BLaER1 treated with 17β-estradiol and CSF1 and Interleukin-3, amounts not matched to agents 10 nM and 100 nM (cell line): ENCODE measurements around the gene GNL2.
"Not testable (repeated sequence)": the region's sequence is repeated elsewhere in the genome, so short reads cannot be mapped to it uniquely, and the experiment has no call there.

ENCODE experiments used
- H3K27ac ChIP-seq, 11 experiments: shearing (Covaris generic); formaldehyde crosslinking; 2 replicates each; pipeline ENCODE4 v1.8.1; 2022
- H3K27me3 ChIP-seq, 11 experiments: shearing (Covaris generic); formaldehyde crosslinking; 2 replicates each; pipeline ENCODE4 v1.8.1; 2022
- H3K36me3 ChIP-seq, 11 experiments: shearing (Covaris generic); formaldehyde crosslinking; 2 replicates each; pipeline ENCODE4 v1.8.1; 2022
- H3K4me1 ChIP-seq, 10 experiments: shearing (Covaris generic); formaldehyde crosslinking; 2 replicates each; pipeline ENCODE4 v1.8.1; 2022
- H3K4me2 ChIP-seq, 11 experiments: shearing (Covaris generic); formaldehyde crosslinking; 2 replicates each; pipeline ENCODE4 v1.8.1; 2022
- H3K4me3 ChIP-seq, 10 experiments: shearing (Covaris generic); formaldehyde crosslinking; 2 replicates each; pipeline ENCODE4 v1.8.1; 2022
- H3K9ac ChIP-seq, 11 experiments: shearing (Covaris generic); formaldehyde crosslinking; 2 replicates each; pipeline ENCODE4 v1.8.1; 2022
- H3K9me3 ChIP-seq, 11 experiments: shearing (Covaris generic); formaldehyde crosslinking; replicated peaks in 1 of 11; 2 replicates each; pipeline ENCODE4 v1.8.1; 2022
- H4K20me1 ChIP-seq, 11 experiments: shearing (Covaris generic); formaldehyde crosslinking; 2 replicates each; pipeline ENCODE4 v1.8.1; 2022
- Cebpa-rat ChIP-seq, 11 experiments: shearing (Covaris generic); IDR thresholded peaks; 2 replicates each; pipeline ENCODE4 v1.8.1; 2022

Gene GNL2

GRCh38 chr1:37570528-37571334 lies 25.0 kb downstream of the GNL2 start:
- Histone ChIP-seq H3K4me1 (peaks cover 0 to 11% (median 0%) of the 10 kb centered on the region in 10 experiments; a peak in 5 of 20 replicates), H3K27me3 (no peaks in the 10 kb centered on the region), H3K4me3 (no peak overlapping the region), H3K9me3 (no peaks in the 10 kb centered on the region), H3K9ac (no peak overlapping the region), H4K20me1 (peaks cover 0 to 45% (median 8%) of the 10 kb centered on the region in 11 experiments; a peak in 9 of 22 replicates), H3K4me2 (no peak overlapping the region), H3K27ac (no peak overlapping the region), H3K36me3 (peaks cover 99 to 100% (median 100%) of the 10 kb centered on the region in 11 experiments)
- no peak for TF ChIP-seq Cebpa-rat (IDR thresholded peaks at IDR 0.05)

- Histone ChIP-seq H3K4me2 (no peak overlapping the region), H3K4me3 (no peak overlapping the region), H3K9me3 (no peaks in the 10 kb centered on the region), H4K20me1 (peaks cover 0 to 36% (median 2%) of the 10 kb centered on the region in 11 experiments; a peak in 8 of 22 replicates), H3K4me1 (no peaks in the 10 kb centered on the region), H3K9ac (no peak overlapping the region), H3K27ac (no peak overlapping the region), H3K27me3 (no peaks in the 10 kb centered on the region), H3K36me3 (peaks cover 89 to 100% (median 96%) of the 10 kb centered on the region in 11 experiments)
- no peak for TF ChIP-seq Cebpa-rat (IDR thresholded peaks at IDR 0.05)
These were observed 28.7 kb downstream of the GNL2 start for GRCh38 chr1:37567023-37567422.

GRCh38 chr1:37564892-37565291 lies 30.8 kb downstream of the GNL2 start:
- Histone ChIP-seq H3K27ac (no peak overlapping the region), H3K4me2 (no peak overlapping the region), H3K27me3 (no peaks in the 10 kb centered on the region), H3K4me3 (no peak overlapping the region), H3K36me3 (peaks cover 72 to 88% (median 81%) of the 10 kb centered on the region in 11 experiments), H3K9me3 (no peaks in the 10 kb centered on the region), H4K20me1 (peaks cover 0 to 30% (median 2%) of the 10 kb centered on the region in 11 experiments; a peak in 7 of 22 replicates), H3K9ac (no peak overlapping the region), H3K4me1 (no peaks in the 10 kb centered on the region)
- no peak for TF ChIP-seq Cebpa-rat (IDR thresholded peaks at IDR 0.05)

- Histone ChIP-seq H4K20me1 (peaks cover 0 to 22% (median 2%) of the 10 kb centered on the region in 11 experiments; a peak in 6 of 22 replicates), H3K36me3 (peaks cover 52 to 69% (median 62%) of the 10 kb centered on the region in 11 experiments), H3K4me1 (peaks cover 0 to 9% (median 0%) of the 10 kb centered on the region in 10 experiments; a peak in 2 of 20 replicates), H3K9ac (no peak overlapping the region), H3K9me3 (no peaks in the 10 kb centered on the region), H3K4me3 (no peak overlapping the region), H3K4me2 (no peak overlapping the region), H3K27me3 (no peaks in the 10 kb centered on the region), H3K27ac (no peak overlapping the region)
- no peak for TF ChIP-seq Cebpa-rat (IDR thresholded peaks at IDR 0.05)
These were observed 32.8 kb downstream of the GNL2 start for GRCh38 chr1:37562984-37563383.

GRCh38 chr1:37561133-37562132 lies 34.3 kb downstream of the GNL2 start:
- no peaks in the 10 kb centered on the region for H3K9me3 ChIP-seq
- H4K20me1 ChIP-seq = peaks cover 0 to 22% (median 0%) of the 10 kb centered on the region in 11 experiments; a peak in 4 of 22 replicates
- peaks cover 37 to 53% (median 46%) of the 10 kb centered on the region in 11 experiments for H3K36me3 ChIP-seq
- H3K27ac ChIP-seq = no peak overlapping the region
- H3K4me3 ChIP-seq = no peak overlapping the region
- no peak overlapping the region for H3K4me2 ChIP-seq
- H3K4me1 ChIP-seq = peaks cover 0 to 12% (median 0%) of the 10 kb centered on the region in 10 experiments; a peak in 3 of 20 replicates
- TF ChIP-seq Cebpa-rat (IDR thresholded peaks at IDR 0.05) = no peak
- H3K27me3 ChIP-seq = no peaks in the 10 kb centered on the region
- no peak overlapping the region for H3K9ac ChIP-seq

- Histone ChIP-seq H3K27ac (no peak overlapping the region), H3K4me3 (no peak overlapping the region), H3K27me3 (no peaks in the 10 kb centered on the region), H3K4me2 (no peak overlapping the region), H3K9me3 (no peaks in the 10 kb centered on the region), H3K4me1 (peaks cover 0 to 12% (median 0%) of the 10 kb centered on the region in 10 experiments; a peak in 3 of 20 replicates), H3K9ac (no peak overlapping the region), H3K36me3 (peaks cover 28 to 45% (median 37%) of the 10 kb centered on the region in 11 experiments), H4K20me1 (peaks cover 0 to 18% (median 0%) of the 10 kb centered on the region in 11 experiments; a peak in 4 of 22 replicates)
- TF ChIP-seq Cebpa-rat (IDR thresholded peaks at IDR 0.05) = no peak
These were observed 35.2 kb downstream of the GNL2 start for GRCh38 chr1:37560401-37561132.

GRCh38 chr1:37559957-37560379 lies 35.8 kb downstream of the GNL2 start:
- Histone ChIP-seq H3K4me1 (peaks cover 0 to 12% (median 0%) of the 10 kb centered on the region in 10 experiments; a peak in 3 of 20 replicates), H3K36me3 (peaks cover 22 to 39% (median 31%) of the 10 kb centered on the region in 11 experiments)
- not testable (repeated sequence) for H3K4me2 ChIP-seq

GRCh38 chr1:37559080-37559479 lies 36.7 kb downstream of the GNL2 start:
- Histone ChIP-seq H3K27me3 (no peaks in the 10 kb centered on the region), H3K9ac (peak overlapping the region in 1 of 11 experiments; percentile 17; a peak in 1 of 22 replicates), H4K20me1 (peaks cover 0 to 13% (median 0%) of the 10 kb centered on the region in 11 experiments; a peak in 3 of 22 replicates), H3K4me1 (peaks cover 0 to 12% (median 0%) of the 10 kb centered on the region in 10 experiments; a peak in 3 of 20 replicates), H3K4me2 (no peak overlapping the region), H3K4me3 (no peak overlapping the region), H3K9me3 (peaks cover 0 to 10% (median 5%) of the 10 kb centered on the region in 11 experiments; a peak in 10 of 22 replicates), H3K27ac (no peak overlapping the region), H3K36me3 (peaks cover 14 to 30% (median 24%) of the 10 kb centered on the region in 11 experiments; a peak in 21 of 22 replicates)
- no peak for TF ChIP-seq Cebpa-rat (IDR thresholded peaks at IDR 0.05)

More at GRCh38 chr1:37559957-37560379, 35.8 kb downstream of the GNL2 start:
- not testable (repeated sequence) for H3K27ac ChIP-seq, H3K9ac ChIP-seq, H3K9me3 ChIP-seq, H3K27me3 ChIP-seq, H3K4me3 ChIP-seq
- peaks cover 0 to 13% (median 0%) of the 10 kb centered on the region in 11 experiments; a peak in 3 of 22 replicates for H4K20me1 ChIP-seq
